ENCODE measurements around the gene TMEM150B.

TMEM150B gene

DNA sequence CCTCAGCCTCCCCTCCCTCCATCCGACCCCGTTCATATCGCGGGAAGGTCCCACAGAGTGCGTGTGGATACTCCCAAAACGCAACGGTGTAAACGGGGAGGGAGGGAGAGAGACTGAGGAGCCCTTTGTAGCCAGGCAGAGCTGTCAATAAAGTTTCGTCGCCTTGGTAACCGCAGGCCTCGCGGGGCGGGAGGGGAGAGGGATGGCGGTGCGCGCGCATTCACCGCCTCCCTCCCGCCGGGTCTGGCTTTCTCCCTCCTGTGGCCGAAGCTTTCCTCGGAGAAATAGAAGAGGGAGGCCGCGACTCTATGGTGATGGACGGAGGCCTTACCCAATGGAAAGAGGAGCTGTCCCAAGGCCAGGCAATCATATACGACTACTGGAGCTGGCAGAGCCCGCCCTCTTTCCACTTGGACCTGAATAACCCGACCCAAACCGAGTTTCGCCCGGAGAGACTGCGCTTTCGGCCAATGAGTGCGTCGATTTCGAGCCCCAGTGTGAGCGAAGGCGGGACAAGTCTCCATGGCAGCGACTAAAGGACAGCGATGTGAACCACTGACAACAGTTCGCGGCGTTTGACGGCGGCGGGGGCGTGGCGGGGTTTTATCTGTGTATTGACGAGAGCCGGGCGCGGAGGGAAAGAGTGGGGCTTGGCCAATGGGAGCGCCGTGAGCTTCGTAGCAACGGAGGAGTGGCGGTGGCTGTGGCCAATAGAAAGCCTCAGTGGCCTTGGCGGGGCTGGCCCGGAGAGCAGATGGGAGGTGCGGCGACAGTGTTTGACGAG is 14.2 kb upstream of the TMEM150B start, which contains the start of gene KMT5C:
TSS of gene KMT5C (plus strand) at position 772 of the 784 bp plus-strand sequence. CDS start 2,061 bp downstream, outside the sequence.
- DNase-seq (ENCODE audit: low read depth), result peak; percentile 100

DNA sequence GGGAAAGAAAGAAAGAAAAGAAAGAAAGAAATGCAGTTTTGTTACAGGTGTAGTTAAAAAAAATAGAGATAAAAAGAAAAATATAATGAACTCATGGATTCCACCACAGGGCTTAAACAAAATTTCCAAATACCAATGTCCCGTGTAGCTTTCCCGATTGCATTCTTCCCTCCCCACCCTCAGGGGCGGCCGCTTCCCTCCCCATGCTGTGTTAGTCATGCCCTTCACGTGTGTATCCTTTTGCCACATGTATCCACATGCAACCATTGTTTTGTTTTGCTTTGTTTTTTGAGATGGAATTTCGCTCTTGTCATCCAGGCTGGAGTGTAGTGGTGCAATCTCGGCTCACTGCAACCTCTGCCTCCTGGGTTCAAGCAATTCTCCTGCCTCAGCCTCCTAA is 11.0 kb upstream of the TMEM150B start:
- DNase-seq (ENCODE audit: low read depth), result peak; percentile 50

DNA sequence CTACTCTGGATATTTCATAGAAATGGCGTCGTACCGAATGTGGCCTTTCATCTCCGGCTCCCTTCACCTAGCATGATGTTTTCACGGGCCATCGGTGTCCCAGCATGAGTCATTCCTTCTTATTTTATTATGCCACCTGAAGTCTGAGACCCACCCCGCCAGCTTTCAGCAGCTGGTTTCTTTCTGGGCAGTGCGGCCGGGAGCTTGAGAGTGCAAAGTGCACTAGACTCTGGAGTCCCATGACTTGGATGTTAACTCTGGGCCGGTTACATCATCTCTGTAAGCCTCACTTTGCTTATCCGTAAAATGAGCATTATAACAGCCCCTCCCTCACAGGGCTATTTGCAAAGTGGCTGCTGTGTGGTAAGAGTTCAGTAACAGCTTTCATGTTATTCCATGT is 8.7 kb upstream of the TMEM150B start:
- no peak for DNase-seq (ENCODE audit: low read depth)

DNA sequence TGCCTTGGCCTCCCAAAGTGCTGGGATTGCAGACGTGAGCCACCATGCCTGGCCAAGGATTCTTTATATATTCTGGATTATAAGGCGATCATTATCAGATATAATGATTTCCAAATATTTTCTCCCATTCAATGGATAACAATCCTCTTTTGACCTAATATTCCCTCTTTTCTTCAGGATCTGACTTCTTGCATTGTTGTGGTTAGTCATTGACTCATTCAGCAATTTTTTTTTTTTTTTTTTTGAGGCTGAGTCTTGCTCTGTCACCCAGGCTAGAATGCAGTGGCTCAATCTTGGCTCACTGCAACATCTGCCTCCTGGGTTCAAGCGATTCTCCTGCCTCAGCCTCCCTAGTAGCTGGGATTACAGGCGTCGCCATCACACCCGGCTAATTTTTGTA is 4.7 kb upstream of the TMEM150B start:
- peak; percentile 77 for DNase-seq (ENCODE audit: low read depth)

DNA sequence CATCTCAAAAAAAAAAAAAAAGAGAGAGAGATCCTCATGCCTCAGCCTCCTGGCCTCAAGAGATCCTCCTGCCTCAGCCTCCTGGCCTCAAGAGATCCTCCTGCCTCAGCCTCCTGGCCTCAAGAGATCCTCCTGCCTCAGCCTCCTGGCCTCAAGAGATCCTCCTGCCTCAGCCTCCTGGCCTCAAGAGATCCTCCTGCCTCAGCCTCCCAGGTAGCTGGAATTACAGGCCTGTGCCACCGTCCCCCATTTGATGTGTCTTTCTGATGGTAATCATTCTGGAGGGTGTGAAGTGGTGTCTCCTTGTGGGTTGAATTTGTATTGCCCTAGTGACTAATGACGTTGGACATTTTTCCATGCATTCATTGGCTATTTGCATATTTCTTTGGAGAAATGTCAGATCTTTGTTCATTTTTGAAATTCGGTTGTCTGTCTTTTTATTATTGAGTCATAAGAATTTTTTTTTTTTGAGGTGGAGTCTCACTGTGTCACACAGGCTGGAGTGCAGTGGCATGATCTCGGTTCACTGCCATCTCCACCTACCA is 3.7 kb upstream of the TMEM150B start:
- peak; percentile 54 for DNase-seq (ENCODE audit: low read depth)

DNA sequence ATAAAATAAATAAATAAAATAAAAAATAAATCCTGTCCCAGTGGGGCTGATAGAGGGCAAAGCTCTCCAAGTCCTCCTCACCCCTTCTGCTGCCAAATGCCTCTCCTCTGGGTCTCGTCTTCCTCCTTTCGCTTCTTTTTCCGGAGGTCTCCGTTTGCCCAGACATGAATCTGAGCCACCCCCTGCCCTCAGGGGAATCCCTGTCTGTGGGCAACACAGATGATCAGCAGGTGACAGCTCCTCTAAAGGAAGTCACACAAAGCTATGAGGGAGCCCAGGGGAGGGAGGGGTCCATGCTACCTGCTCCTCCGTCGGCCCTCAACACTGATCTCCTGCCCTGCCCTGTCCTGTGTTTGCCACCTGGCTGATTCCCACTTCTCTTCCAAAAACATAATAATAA is 479 bp downstream of the TMEM150B start:
- no peak for DNase-seq (ENCODE audit: low read depth)

DNA sequence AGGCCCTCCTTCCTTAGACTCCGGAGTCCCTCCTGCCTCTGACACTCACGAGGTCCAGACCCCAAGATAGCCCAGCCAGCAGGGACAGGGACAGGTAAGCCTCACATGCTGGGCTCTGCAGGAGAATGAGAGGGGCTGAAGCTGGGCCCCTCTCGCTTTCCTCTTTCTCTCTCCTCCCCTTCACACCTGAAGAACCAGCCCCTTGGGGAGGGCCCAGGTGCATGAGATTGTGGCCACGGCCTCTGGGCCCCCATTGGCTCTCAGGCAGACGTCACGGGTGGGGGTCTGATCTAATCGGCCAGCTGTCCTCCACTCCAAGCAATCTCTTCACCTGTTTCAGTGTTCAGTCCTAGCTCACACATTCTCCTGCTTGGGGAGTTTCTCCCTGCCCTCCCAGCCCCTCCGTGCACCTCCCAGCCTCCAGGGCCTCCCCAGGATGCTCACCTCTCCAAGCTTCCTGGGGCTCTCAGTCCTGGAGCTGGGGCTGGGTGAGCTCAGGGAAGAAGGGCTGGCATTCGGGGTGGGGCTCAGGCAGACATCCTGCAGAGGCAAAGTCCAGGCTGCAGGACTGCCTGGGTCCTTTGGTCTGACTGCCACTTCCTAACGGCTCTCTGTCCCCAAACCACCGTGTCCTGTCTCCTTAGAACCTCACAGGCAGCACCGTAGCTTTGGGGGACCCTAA is 2.8 kb downstream of the TMEM150B start:
- DNase-seq (ENCODE audit: low read depth), result no peak

DNA sequence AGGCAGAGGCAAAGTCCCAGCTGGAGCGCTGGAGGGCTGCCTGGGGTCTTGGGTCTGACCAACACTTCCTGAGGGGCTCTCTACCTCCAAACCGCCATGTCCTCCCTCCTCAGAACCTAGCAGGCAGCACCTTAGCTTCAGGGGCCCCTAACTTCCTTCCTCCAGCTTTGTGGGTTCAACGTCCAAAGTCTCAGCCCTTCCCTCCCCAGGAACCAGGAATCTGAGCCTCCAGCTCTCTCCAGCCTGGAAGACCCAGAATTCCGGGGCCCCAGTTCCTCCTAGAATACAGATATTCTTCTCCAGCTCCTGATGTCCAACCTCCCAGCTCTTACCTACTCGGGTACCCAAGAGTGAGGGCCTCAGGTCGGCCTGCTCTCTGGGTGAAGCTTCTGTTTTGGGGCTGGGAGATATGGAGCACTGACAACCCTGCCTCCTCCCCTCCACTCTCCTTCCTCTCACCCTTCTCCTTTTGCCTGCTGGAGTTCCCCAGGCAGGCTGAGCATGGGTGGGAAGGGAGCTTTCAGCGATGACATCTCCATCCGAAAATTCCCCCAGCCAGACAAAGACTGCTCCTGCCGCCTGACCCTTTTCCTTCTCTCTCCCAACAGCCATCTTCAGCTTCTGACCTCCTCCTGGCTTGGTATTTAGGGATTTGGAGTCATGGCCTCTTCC is 3.5 kb downstream of the TMEM150B start:
- no peak for DNase-seq (ENCODE audit: low read depth)

DNA sequence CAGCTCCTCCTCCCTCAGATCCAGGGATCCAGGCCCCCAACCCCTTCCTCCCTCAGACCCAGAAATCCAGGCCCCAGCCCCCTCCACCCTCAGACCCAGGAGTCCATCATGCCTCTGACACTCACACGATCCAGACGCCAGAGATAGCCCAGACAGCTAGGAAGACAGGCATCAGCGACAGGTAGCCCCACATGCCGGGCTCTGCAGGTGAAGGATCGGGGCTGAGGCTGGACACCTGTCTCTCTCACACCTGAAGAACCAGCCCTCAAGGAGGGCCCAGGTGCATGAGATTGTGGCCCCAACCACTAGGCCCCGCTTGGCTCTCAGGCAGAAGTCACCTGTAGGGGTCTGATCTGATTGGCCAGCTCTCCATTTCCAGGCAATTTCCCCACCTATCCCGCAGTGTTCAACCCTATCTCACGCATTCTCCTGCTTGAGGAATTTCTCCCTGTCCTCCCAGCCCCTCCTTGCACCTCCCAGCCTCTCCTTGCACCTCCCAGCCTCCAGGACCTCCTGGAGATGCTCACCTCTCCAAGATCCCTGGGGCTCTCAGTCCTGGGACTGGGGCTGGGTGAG is 4.2 kb downstream of the TMEM150B start:
- no peak for DNase-seq (ENCODE audit: low read depth)

DNA sequence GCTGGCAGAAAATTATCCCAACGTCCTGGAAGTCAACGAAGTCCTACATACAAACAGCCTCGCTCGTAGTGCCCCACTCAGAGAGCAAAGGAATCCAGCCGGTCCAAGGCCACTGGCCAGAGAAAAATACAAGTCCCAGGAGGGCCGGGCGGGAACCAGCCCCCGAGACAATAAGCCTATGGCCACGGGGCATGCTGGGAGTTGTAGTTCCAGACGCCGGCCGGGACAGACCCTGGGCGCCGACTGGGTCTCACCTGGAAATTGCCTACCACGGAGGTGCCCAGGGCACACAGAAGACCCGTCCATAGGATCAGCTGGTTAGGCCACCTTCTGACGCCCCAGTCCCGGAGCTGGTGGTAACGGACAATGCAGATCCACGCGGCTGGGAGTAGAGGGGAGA is 5.4 kb downstream of the TMEM150B start:
- DNase-seq (ENCODE audit: low read depth), result peak; percentile 64

DNA sequence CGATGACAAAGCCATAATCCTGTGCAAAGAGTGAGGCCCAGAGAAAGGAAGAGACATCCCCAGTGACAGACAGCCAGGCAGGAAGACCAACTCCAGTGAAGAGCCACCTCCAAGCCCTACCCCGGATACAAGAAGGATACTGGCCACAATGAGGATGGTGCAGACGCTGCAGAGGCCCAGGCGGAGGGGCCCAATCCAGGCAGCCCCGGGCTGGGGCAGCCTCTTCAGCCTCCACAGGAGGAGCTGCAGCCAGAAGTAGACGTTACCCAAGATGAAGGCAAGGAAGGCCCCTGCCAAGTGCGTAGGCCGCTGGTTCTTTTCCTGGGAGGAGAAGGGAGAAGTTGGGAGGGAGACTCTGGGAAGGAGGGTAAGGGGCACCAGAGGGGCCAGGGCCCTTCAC is 8.5 kb downstream of the TMEM150B start:
- no peak for DNase-seq (ENCODE audit: low read depth)

DNA sequence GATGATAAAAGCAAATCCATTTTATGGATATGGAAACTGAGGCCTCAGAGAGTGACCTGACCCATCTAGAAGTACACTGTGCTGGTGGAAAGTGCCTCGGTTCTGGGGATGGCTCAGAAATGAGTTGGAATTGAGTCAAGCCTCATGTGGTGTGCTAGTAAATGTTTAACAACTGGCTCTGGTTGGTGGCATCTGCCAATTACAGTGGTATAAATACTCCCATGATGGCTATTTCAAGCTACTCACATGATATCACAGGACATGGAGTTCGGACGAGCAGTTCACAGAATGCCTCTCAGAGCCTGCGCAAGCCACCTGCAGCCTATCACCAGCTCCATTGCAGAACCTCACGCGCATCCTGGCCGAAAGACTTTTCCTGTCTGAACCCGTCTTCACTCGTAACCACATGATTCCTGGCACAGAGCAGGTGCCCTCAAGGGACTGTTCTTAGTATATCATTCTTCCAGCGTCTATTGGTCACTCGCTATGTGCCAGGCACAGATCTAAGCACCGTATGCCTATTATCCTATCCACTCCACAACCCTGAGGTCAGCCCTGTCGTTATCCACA is 9.1 kb downstream of the TMEM150B start:
- DNase-seq (ENCODE audit: low read depth), result no peak

DNA sequence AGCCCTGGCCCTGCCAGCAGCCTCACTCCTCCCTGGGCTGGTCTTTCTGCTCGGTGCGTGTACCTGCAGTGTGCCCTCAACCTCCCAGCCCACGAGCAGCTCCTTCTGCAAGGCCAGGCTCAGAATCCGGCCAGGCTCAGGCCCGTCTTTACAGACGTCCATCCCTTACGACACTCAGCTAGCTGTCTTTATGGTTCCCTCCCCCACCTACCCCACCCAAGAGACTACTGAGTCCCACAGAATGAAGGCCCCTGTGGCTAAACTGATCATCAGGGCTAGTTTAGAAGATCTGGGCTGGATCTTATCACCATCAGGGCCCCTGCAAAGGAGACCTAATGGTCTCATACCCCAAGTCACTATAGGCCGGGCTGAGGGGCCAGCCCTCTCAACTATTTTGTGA is 10.7 kb downstream of the TMEM150B start:
- no peak for DNase-seq (ENCODE audit: low read depth)

DNA sequence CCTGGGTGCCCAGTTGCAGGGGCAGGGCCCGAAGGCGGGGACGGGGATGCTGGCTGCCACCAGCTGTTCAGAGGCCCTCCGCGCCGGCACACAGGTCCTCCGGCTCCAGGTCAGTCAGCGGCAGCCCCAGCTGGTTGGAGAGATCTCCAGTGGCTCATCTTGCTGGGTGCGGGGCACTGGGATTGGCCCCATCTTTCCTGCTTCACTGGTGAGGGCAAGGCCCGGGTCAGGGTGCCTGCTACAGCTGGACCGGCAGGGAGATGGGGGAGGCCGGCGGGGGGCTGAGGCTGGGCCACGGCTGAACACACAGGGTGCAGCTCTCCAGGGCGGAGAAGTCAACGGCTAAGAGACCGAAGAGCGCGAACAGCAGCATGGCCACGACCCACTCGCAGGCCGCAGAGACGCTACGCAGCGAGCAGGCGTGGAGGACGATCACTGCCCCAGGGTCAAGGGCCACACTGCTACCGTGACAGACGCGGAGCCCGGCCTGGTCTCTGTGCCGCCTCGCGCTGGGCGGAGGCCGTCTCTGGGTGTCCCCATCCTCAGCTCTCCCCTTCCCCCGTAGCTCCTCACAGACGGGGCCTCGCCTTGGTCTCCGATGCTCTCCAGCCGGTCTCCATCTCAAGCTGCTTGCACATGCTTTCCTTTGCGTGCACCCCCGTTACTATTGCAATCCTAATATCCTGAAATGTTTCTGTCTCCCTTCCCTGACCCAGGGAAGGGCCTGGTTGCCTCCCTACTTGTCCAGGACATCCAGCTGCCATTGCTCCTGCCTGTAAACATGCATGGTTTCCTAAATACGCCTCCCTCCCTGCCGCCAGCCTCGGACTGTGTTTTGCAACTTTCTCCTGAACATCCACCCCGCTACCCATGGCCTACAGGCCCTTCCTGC is 12.3 kb downstream of the TMEM150B start:
- no peak for DNase-seq (ENCODE audit: low read depth)

DNA sequence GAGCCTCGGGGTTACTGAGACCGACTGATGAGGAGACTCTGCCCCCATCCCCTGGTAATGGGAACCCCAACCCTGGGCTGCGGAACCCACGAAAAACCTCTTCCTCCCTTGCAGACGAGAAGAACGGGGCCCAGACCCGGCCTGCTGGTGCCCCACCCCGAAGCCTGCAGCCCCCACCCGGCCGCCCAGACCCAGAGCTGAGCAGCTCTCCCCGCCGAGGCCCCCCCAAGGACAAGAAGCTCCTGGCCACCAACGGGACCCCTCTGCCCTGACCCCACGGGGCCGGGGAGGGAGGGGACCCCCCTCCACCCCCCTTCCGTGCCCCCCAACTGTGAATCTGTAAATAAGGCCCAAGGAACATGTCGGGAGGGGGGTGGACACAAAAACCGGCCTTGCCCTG is 13.3 kb downstream of the TMEM150B start:
- DNase-seq (ENCODE audit: low read depth), result no peak

DNA sequence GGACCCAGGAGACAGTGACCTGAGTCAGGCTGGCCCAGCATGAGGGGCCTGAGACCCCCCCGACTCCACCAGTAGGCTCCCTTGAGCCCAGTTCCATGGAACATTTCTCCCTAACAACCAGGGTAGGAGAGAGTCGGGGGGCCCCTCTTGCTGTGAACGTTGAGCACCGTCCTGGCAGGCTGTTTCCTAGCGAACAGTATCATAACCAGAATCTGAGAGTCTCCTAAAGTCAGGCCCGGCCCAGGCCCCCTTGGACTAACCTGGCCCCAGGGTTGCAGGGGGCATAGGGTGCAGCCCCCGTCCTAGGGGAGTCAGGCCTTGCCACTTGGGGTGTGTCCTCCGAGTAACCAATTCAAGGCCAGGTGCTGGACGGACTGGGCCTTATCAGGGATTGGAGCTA is 13.7 kb downstream of the TMEM150B start:
- DNase-seq (ENCODE audit: low read depth), result no peak

DNA sequence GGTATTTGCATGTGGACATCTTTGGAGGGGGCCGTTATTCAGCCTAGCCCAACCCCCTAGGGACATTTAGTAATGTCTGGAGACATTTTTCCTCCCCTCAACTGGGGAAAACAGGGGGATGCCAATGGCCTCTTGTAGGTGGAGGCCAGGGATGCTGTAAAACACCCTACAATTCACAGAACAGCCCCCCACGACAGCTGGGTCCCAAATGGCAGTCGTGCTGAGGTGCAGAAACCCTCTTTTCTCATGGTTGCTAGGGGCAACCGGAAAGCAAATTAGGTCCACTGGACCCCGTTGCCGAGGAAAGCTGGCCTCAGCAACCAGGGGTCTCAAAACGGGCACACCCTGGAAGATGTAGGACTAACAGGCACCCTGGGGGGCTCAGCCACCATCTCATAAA is 14.6 kb downstream of the TMEM150B start:
- no peak for DNase-seq (ENCODE audit: low read depth)

DNA sequence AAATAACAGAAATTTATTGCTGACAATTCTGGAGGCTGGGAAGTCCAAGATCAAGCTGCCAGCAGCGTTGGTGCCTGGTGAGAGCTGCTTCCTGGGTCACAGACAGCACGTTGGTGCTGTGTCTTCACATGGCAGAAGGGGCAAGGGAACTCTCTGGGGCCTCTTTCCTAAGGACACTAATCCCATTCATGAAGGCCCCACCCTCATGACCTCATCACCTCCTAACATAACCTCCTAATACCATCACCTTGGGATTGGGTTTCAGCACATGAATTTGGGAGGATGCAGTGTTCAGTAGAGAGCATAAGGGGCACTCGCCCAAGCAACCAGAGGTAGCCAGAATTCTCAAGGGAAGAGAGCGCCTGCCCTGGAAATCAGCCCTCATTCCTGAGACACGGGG is 15.7 kb downstream of the TMEM150B start:
- DNase-seq (ENCODE audit: low read depth), result no peak

DNA sequence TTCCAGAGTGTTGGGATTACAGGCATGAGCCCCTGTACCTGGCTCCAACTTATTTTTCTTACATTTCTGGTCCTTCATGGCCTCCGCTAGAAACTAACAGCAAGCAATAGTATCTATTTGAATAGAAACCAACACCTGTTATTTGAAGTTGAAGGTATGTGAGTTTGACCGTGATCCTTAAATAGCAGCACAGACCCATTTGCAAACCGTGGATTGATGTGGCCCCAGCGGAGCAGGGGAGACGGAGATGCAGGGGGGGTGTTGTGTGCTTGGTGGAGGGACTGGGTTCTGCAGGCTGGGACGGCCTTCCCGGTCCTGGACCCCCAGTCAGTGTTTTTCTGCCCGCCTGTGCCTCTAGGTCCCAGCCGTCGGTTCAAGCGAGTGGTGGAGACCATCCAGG is 16.9 kb downstream of the TMEM150B start:
- DNase-seq (ENCODE audit: low read depth), result no peak

DNA sequence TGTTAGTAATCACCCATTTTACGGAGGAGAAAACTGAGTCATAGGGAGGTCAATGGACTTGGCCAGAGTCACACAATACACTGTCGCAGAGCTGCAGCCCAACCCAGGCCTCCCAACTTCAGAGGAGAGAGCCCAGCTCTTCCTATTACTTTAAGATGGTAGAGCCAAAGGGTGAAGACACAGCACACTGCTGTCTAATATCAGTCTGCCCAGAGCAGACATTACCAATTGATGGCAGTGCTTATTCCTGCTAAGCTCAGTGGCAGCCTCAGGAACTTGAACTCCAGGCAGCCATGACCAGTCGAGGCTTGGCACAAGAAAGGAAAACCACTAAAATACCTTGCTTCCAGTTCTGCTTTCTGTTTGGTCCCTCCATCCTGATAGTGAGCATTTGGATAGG is 18.4 kb downstream of the TMEM150B start:
- DNase-seq (ENCODE audit: low read depth), result no peak

DNA sequence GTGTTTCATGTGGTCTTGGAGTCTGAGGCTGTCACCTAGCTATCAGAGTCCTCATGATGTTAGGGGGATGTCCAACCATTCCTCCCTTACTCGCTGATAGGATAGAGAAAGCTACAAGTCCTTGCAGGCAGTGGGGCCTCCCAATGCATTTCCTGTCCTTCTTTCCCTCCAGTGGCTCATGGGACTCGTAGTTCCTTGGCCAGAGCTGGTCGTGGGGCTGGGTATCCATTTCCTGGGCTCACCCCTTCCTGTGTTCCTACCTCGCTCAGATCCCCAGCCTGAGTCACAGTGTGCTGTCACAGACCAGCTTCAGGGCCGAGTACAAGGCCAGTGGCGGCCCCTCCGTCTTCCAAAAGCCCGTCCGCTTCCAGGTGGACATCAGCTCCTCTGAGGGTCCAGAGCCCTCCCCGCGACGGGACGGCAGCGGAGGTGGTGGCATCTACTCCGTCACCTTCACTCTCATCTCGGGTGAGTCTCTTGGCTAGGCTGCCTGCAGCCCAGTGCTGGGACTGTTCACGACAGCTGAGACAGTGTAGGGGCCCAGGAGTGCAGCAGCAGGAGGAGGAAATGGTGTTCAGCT is 19.1 kb downstream of the TMEM150B start:
- peak; percentile 35 for DNase-seq (ENCODE audit: low read depth)
